Activated T-cell treated with anti-CD3 and anti-CD28 coated beads for 1 hour (primary cell): ENCODE results near the gene PNKP.

Source experiments
- DNase-seq: peaks from one replicate; pipeline ENCODE4 v3.0.0-alpha.2; 2020; ENCODE audit warnings: low read depth

PNKP gene

DNA sequence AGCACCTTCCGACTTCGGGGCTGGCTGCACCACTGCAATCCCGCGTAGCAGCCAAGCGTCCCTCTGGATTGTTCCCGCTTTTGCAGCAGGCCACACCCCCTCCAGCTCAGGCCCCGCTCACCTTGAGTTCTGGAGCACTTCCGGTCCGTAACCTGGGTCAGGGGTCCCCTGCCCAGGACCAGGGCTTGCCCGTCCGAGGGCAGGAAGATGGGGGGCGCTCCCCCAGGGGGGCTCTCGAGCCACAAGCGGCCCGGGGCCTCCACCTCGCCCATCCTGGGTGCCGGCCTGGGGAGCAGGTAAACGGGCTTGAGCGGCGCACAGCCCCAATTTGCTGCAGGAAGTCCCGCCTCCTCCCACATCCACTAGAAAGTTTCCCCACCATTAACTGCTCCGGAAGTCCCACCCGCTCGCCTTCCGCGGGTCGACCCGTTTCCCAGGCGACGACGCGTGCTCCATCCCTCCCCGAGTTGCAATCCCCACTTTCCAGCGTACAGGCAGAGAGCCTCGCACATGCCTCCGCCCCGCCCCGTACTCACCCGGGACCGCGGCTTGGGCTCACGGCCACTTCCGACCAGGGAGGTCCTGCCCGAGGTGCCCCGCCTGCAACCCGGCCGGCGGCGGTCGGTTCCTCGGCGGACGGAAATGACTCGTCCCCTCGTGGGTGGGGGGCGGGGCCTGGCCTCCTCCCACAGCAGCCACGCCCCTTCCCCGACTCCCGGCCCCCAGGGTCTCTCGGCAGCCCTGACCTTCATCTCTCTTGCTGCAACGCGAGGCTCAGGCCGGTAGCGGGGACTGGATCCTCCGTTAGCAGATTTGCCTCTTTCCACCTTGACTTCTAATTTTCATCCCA lies at the start of gene PNKP:
PNKP (minus strand) TSS at position 644 of the 850 bp plus-strand sequence; CDS start at position 272, 372 bp downstream.
- DNase-seq: peak; percentile 86

DNA sequence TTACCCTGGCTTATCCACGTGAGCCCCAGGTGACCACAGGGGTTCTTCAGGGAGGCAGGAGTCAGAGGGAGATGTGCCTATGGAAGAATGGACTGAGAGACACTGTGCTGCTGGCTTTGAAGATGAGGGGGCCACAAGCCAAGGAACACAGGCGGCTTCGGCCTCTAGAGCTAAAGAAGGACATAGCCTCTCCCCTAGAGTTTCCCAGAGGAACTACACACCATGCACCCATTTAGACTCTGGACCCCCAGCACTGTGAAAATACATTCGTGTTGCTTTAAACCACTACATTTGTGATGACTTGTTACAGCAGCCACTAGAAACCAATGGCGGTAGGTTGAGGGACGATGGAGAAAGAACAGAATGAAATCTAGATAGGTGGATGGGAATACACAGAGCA lies 47.9 kb upstream of the PNKP start:
- DNase-seq: no peak

DNA sequence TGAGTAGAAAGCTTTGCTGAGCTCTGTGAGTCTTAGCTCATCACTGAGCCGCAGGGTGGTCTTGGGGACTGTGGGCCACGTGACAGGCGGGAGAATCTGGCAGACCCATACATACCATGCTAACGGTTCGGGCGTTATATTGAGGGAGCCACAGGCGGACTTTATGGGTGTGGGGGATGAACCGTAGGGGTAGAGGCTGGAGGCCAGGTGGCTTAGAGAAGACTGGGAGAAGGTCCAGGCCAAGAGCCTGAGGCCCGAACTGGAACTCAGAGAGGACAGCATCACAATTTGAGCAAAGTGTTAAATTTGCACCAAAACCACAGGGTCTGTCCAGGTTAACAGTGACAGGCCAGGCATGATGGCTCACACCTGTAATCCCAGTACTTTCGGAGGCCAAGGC lies 46.3 kb upstream of the PNKP start:
- no peak for DNase-seq

DNA sequence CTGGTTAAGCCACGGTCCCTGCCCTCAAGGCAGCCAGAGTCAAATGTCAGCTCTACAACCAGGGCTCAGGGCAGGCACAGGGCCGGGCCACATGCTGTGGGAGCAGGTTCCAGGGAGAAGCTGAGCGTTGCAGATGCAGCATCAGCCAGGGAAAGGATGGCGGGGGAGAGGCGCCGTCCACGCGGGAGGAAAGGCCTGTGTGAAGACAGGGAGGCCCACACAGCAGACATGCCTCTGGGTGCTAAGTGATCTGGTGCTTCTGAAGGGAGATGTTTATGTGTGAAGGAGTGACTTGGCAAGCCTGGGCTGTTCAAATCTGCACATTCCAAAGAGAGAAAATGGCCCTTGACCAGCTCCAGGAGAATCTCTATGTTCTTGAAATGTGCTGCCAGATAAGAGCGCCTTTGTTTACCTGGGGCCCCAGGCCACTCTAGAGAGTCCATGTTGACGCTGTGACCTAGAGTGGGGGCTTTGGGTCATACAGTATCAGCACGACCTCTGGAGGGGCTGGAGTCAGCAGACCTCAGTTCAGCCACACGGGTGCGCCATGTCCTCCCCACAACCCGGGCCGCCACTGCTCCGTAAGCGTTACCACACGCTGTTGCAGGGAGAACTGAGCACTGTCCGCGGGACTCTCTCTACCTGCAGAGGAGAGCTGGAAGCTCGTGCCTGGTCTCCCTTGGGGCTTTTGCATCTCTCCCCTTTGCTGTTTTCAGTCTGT lies 45.7 kb upstream of the PNKP start:
- DNase-seq: no peak

DNA sequence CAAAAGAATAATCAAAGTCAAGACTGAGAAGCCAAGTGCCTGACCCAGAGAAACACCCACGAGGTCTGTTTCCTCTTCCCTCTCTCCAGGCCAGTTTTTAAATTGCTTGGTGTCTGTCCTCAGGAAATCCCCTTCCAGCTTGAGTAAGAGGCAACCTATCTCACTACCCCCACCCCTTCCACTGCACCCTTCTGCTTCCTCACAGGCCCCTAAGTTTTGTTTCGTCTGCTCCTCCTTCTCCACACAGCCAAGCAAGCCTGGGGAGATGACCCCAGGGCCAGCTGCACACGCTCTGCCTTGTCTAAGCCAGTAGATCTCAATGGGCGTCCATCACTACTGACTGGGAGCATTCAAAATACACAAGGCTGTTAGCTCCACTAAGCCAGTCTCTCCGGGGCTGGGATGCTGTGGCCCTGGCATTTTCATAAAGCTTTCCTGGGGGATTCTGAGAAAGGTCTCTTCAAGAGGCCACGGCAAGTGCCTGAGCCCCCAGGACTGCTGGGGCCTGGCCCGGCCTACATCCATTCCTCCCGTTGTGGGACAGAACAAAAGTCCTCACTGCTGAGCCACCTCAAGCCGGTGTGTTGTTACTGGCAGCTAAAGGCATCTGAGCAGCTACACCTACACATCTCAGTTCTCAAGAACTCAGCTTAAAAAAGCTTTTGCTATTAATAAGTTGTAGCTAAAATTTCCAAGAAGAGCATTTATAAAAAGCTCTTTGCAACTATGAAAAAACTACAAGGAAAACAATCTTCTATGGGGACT lies 44.2 kb upstream of the PNKP start:
- no peak for DNase-seq

DNA sequence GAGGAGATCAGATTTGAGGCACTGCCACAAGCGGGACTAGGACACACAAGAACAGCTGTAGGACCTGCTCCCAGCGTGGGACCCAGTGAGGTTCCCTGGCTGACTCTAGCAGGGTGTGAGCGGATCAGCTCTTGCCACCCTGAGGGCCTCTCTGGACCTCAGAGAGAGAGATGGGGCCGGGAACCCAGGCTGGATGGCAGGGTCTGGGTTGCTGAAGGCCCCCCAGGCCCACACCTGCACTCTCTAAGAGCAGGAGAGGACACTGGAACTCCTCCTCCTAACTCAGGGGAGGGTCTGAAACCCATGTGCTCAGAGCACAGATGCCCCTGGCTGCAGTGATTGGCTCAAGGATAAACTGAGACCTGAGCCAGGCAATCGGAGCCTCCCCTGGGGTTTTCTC lies 42.8 kb upstream of the PNKP start:
- DNase-seq: no peak

DNA sequence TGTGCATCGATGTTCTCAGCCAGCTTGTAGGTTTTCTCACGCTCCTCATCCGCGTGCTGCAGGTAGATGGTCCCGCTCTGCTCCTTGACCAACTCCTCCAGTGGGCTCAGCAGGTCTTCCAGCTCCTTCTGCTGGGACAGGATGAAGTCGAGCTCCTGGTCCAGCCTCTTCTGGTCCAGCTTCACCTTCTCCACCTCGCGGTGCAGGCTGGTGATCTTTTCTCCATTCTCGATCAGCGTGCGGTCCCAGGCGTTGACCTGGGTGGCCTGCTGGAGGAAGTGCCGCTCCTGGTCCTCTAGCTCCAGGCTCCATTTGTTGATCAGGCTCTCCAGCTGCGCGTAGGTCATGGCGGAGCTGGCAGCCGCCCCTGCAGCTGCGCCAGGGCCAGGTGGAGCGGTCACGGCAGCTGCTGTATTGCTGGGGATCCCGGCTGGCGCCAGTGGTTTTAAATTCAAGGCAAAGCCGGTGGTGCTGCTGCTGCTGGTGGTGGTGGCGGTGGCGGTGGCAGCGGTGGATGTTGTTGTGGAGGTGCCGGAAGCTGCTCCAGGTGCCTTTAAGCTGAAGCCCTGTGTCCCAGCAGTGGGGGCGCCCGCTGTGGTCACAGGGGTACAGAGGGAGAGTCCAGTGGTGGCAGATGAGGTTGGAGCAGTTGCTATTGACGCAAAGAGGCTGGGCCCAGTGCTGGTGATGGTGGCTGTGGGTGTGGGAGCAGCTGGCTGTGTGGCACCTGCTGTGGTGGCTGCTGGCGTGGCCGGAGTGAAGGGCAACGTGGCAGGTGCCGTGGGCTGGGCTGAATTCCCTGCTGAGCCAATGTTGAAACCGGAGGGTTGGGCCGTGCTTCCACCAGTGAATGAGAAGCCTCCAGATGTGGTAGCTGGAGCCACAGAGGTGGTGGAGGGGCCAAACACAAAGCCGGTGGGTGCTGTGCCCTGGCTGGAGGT lies 41.4 kb upstream of the PNKP start:
- no peak for DNase-seq

DNA sequence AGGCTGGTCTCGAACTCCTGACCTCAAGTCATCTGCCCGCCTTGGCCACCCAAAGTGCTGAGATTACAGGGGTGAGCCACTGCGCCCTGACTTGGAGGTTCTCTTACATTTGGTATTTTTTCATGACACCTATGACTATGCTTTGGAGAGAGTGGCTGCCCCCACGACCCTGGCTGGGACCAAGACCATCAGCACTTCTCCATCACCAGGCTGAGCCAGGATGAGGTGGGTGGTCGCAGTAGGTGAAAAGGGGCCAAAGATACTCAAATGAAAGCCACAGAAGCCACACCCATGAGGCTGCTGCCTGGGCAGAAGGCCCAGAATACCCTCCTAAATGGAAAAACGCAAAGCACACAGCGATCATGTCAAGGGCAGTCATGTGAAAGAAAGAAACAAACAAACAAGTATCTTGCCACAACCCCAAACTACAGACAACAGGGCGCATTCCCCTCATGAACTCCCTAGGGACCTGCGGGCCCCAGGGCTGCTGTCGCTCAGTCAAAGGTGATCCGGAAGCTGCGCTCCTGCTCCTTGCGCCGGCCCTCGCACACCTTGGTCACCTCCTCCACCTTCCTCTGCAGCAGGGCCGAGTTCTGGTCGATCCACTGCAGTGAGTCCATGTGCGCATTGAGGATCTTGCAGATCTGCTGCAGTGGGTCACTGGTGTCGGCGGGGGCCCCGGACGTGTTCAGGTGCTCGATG lies 40.5 kb upstream of the PNKP start:
- DNase-seq: no peak

DNA sequence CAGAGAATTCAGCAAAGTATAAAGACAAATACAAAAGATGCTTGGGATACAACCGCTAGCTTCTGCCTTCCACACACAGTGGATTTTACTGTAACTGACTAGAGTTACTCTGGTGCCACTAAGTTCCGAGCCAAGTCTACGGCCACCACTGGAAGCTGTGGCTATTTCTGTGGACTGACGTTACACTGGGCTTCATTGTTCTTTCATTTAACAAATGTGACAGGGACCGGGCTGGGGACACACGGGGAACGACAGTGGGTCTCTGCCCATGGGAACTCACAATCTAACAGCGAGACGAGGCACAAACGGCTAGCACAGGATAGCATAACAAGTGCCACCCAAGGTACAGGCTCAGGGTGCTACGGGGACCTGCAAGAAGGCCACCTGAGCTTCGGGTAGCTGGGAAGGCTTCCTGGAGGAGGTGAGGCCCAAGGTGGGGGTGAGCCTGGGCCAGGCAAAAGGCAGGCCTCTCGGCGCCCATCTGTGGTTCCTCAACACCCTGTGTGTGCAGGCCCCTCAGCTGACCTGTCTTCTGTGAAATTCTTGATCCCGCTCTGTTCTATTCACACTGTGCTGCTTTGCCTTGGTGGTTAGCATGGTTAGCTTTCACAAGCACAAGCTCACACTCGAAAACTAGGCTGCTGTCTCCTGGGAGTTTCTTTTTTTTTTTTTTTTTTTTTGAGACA lies 39.6 kb upstream of the PNKP start:
- DNase-seq: no peak

DNA sequence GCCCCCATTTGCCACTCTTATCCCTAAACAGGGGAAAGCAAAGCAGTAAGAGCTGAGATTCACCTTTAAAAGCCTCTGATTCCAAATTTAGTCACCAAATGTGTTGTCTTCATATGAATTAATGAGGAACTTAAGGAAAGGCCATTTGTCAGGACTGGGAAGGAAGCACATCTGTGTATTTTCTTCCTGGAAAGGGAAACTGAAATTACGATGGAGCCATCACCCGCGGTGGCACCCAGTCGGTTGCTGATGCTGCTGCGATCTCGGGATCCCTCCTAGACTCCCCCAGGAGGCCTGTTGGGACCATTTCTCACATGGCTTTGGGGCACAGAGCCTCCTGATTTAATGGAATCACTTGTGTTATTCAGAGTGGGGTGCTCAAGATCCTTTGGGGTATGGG lies 36.8 kb upstream of the PNKP start:
- no peak for DNase-seq

DNA sequence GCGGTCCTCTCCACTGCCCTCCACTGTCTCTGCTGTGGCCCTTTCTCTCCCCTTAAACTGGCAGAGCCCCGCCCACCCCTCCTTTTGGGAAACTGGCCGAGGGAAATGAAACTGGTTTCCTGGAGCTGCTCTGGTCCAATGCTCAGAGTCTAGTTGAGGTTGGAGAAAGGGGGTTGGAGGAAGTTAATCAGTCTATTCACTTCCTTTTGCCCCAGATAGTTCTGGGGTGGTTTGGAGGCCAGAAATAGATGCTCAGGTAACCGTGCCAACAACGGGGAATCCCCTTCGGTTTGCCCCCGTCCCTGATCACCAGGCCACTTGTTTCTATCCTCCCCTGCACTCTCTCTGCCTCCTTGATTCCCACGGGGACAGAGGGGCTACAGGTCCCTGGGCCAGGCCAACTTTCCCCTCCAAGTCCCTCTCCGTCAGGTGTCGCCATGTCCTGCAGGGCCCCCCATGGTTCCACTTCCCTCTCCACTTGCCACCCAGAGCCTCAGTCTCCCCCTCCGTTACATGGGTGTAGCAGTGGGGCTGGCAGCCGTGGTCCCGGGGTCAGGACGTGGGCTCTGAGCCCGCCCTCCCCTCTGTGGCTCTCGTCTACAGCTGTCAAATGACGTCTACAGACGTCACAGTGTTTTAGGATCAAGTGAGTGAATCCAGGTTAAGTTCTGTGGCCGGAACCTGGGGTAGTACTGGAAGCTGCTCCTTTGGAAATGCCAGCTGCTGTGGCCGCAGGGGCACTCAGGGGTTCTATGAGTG lies 29.7 kb upstream of the PNKP start, which contains the start of gene IL4I1:
IL4I1 (minus strand) TSS at position 25 of the 759 bp plus-strand sequence. CDS start 727 bp downstream, outside the sequence.
- peak; percentile 33 for DNase-seq

DNA sequence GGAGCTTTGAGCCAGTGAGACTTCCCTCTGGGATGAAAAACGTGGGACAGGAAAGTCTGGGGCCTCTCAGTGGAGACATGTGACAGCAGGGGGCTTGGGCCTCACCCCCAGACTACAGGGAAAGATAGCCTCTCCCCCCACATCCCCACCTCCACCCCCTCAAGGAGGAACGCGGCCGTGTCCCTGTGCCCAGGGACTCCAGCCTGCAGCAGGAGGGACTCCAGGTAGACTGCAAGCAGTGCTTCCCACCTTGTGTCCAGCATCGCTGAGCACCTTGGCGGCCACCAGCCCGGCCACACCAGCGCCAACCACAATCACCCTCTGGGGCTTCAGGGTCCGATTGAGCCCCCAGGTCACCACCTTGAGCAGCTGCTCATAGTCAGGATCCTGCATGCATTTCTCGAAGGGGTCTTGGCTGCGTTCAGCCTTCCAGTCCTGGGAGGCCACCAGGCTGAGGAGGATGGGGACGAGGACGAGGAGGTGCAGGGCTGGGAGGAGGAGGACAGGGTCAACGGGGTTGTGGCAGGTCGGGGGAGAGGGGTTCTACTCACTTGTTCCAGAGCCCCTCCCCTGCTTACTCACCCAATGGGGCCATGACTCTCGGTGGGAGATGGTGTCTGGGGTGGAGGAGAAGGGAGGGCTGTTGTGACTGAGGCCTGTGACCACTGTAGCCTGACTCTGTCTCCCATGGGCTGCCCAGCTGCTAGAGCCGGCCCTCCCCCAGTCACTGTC lies 28.4 kb upstream of the PNKP start:
- DNase-seq: no peak

DNA sequence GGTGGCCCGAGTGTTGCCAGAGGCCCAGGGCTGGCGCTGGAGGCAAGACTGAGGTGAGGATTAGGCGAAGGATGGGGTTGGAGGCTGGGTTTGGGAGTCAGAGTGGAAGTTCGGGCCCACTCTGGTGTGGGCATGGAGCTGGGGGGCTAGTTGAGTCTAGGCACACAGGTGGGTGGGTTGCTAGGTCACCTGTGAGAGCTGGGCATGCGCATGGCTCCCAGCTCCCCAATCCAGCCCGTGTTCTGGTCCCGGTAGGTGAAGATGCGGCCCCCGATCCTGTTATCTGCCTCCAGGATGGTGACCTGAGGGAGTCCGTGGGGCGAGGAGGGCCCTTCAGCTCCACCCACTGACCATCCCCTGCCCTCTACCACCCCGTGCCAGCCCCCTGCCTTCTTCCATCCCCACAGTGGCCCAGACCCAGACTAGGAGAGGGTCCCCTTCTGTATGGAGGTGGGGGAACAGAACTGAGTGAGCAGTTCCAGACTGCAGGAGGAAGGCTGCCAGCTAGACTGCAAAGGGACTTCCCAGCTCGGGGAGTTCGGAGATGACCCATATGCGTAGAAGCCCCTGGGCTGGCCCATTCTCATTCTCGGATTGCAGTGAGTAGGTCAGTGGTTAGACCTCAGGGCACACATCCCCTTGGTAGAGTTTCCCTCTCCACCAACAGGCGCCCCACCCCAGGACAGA lies 27.6 kb upstream of the PNKP start:
- DNase-seq: no peak

DNA sequence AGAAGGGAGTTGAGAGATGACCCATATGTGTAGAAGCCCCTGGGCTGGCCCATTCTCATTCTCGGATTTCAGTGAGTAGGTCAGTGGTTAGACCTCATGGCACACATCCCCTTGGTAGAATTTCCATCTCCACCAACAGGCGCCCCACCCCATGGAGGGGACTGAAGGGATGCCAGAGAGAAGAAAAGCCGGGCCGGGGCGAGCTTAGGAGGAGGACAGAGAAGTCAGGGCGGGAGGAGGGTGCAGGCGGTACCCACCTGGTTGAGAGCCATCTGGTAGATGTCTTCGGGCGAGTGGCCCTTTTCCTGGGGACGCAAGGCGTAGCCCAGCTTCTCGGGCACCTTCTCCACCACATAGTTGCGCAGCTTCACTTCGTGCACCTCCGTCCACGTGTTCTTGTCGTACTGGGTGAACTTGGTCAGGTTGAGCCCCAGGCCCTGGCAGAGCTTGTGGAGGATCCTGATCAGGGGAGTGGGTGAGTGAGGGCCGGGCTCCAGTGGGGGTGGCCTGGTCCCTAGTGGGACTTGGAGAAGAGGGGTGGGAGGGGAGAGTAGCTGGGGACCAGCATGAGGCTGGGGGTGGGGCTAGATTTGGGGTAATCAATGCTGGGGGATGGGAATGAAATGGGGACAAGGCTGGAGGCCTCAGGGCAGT lies 26.8 kb upstream of the PNKP start:
- DNase-seq: no peak

DNA sequence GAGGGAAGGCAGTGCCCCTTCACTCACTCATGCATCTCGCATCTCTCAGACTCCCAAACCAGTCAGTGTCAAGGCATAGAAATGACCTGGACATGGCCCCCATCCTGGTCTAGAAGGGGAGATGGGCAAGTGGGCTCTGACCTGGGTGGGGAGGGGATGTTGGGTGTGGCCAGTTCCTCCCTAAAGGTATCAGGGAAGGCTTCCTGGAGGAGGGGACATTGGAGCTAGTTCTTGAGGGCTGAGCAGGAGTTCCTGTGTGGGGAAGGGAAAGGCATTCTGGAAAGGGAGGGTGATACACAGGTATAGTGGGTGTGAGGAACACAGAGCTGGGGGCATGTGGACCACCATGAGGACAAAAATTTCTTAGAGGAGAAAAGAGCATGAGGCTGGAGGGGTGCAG lies 25.3 kb upstream of the PNKP start:
- DNase-seq: no peak

DNA sequence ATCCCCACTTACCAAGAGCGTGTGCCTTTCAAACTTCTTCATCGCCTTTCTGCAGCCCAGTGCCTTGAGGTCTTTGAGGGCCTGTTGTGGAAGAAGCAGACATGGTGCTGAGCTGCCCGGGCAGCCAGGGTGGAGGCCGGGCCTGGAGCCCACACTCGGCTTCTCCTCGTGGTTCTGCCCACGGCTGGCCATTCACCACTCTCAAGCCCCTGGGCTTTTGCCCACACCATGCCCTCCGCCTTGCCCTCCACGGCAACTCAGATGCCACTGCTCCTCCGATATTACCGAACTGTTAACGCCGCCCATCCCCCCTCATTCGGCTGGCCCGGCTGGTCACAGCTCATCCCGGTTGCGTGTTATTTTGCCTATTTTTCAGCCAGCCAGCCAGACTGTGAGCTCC lies 24.0 kb upstream of the PNKP start:
- no peak for DNase-seq
